Fibroblast of lung (primary cell): ENCODE results near the gene ZC3H13. TPM values are rescaled to one million over a fixed set of nuclear protein-coding genes. Genes with fewer than 3 reads are reported as not detected.

ENCODE experiments used
- DNase-seq, 2 donors: peaks; one replicate each; pipeline versions ENCODE4 v3.0.0 to v3.0.0-alpha.2; 2010; ENCODE audit warnings: low read depth in 2 of 2
- H2AFZ ChIP-seq: 2 replicates; pipeline ENCODE4 v1.5.1; 2012; ENCODE audit warnings: low read length, control low read depth, inconsistent platforms
- H3K27ac ChIP-seq: 2 replicates; pipeline ENCODE4 v1.5.1; 2011; ENCODE audit warnings: low read length, control low read depth; ENCODE audit not compliant: insufficient read depth
- H3K27me3 ChIP-seq: 2 replicates; pipeline ENCODE4 v1.5.1; 2011; ENCODE audit warnings: mild to moderate bottlenecking, low read length; ENCODE audit not compliant: control insufficient read depth, insufficient read depth
- H3K36me3 ChIP-seq: 2 replicates; pipeline ENCODE4 v1.5.1; 2011; ENCODE audit warnings: low read length; ENCODE audit not compliant: control insufficient read depth, insufficient read depth
- H3K4me1 ChIP-seq: 2 replicates; pipeline ENCODE4 v1.5.1; 2011; ENCODE audit warnings: low read length; ENCODE audit not compliant: control insufficient read depth, insufficient read depth; ENCODE audit errors: extremely low read depth
- H3K4me2 ChIP-seq: 2 replicates; pipeline ENCODE4 v1.5.1; 2011; ENCODE audit warnings: low read length, control low read depth; ENCODE audit not compliant: insufficient read depth; ENCODE audit errors: extremely low read depth
- H3K4me3 ChIP-seq, 4 experiments: fragments of 200-600 bp in 1 of 4; sonication (generic) in 1 of 4; replicated peaks in 1 of 4; 2 replicates each; pipeline ENCODE4 v1.5.1; 2011 to 2016; ENCODE audit warnings: low read length in 4 of 4, low read depth in 3 of 4, mild to moderate bottlenecking in 3 of 4, control low read depth in 2 of 4, inconsistent platforms in 1 of 4, mixed read lengths in 1 of 4; ENCODE audit not compliant: insufficient read depth in 1 of 4; ENCODE audit errors: control extremely low read depth in 1 of 4
- H3K79me2 ChIP-seq: 2 replicates; pipeline ENCODE4 v1.5.1; 2012; ENCODE audit warnings: mild to moderate bottlenecking, low read length, inconsistent platforms; ENCODE audit not compliant: control insufficient read depth, insufficient read depth
- H3K9ac ChIP-seq: 2 replicates; pipeline ENCODE4 v1.5.1; 2011; ENCODE audit warnings: mild to moderate bottlenecking, low read length, control low read depth; ENCODE audit not compliant: insufficient read depth
- H3K9me3 ChIP-seq: 2 replicates; pipeline ENCODE4 v1.5.1; 2012; ENCODE audit warnings: low read depth, low read length; ENCODE audit not compliant: control insufficient read depth, insufficient read depth
- H4K20me1 ChIP-seq: 2 replicates; pipeline ENCODE4 v1.5.1; 2011; ENCODE audit warnings: low read length; ENCODE audit not compliant: control insufficient read depth, insufficient read depth; ENCODE audit errors: extremely low read depth
- CTCF ChIP-seq, 2 donors: IDR thresholded peaks in 1 of 2; conservative IDR thresholded peaks in 1 of 2; 1 replicate in 1 of 2; 2 replicates in 1 of 2; pipeline ENCODE4 v1.5.1; 2011 to 2012; ENCODE audit warnings: low read length in 2 of 2, control low read depth in 1 of 2, inconsistent platforms in 1 of 2, low read depth in 1 of 2, mild to moderate bottlenecking in 1 of 2
- EZH2 ChIP-seq: IDR thresholded peaks from 2 replicates; pipeline ENCODE4 v1.5.1; 2012; ENCODE audit warnings: low read length, control low read depth, mild to moderate bottlenecking; ENCODE audit errors: missing control alignments
- polyA plus RNA-seq, 2 donors: library from polyadenylated mRNA; depleted of rRNA in 1 of 2; stranded (reverse) in 1 of 2; unstranded in 1 of 2; fragments of >200 nt; gene quantifications; 2 replicates each; pipeline ENCODE4 v1.2.1, GENCODE V29; 2011 to 2012; ENCODE audit warnings: missing spikeins in 1 of 2
- total RNA-seq: library from RNA; depleted of rRNA; stranded (reverse); fragments of >200 nt; gene quantifications from 2 replicates; pipeline ENCODE4 v1.2.1, GENCODE V29; 2014

Gene ZC3H13
- total and polyA plus RNA-seq, 2 donors (not counting 1 experiment from before 2014, with no cell fraction given), result 4.5 to 21.8 TPM

DNA sequence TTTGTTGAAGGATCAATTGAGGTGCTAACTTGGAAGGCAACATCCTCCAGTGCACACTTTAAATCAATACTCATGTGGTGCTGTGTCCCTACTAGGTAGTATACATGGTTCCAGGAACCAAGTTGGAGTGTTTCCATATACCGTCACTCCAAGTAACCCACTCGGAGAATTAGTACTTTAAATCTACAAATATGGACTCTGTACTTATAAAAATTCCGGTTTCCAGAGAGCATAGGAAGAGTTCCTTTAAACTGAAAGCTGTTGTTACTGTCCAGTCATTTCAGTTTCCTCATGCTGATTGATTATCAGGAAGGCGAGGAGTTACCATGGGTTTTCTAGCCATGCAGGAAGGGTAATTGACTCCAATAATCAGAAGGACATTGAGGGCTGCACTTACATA is 45.1 kb upstream of the ZC3H13 start:
- no peak for DNase-seq
- no peaks in the 10 kb centered on the region for H3K9me3 ChIP-seq
- H4K20me1 ChIP-seq, result no peaks in the 10 kb centered on the region
- no peak overlapping the region for H3K4me3 ChIP-seq
- no peak overlapping the region for H3K4me2 ChIP-seq
- no peaks in the 10 kb centered on the region for H3K79me2 ChIP-seq
- no peaks in the 10 kb centered on the region for H3K36me3 ChIP-seq
- TF ChIP-seq CTCF (conservative IDR thresholded peaks at IDR 0.05 in 1 of 2, IDR thresholded peaks at IDR 0.05 in 1 of 2; ENCODE audit: low read depth in 1 of 2, low read length in 2 of 2) (no peak), EZH2 (no peak)
- no peaks in the 10 kb centered on the region for H3K27me3 ChIP-seq
- no peak overlapping the region for H3K27ac ChIP-seq
- H3K4me1 ChIP-seq, result no peaks in the 10 kb centered on the region
- H2AFZ ChIP-seq, result no peak overlapping the region
- no peak overlapping the region for H3K9ac ChIP-seq

DNA sequence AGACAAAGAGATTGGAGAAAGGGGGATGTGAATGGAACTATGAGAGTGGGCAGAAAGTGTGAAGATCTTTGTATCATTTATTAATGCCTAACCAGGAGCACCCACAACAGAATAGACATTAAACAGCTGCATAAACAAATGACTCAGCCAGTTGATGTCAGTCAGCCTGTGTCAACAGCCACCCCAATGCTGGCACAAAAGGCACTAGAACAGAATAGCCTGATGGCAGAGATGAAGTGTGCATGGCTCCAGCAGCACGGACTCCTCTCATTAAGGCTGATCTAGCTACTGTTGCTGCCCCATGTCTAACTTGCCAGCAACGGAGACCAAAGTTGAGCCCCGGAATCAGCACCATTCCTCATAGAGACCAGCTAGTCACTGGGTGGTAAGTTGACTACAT is 44.5 kb upstream of the ZC3H13 start:
- Histone ChIP-seq H3K9ac (no peak overlapping the region), H2AFZ (no peak overlapping the region), H3K27ac (no peak overlapping the region), H3K36me3 (no peaks in the 10 kb centered on the region), H3K4me3 (no peak overlapping the region), H4K20me1 (no peaks in the 10 kb centered on the region), H3K4me2 (no peak overlapping the region), H3K4me1 (no peaks in the 10 kb centered on the region), H3K79me2 (no peaks in the 10 kb centered on the region), H3K27me3 (no peaks in the 10 kb centered on the region), H3K9me3 (no peaks in the 10 kb centered on the region)
- TF ChIP-seq EZH2 (no peak), CTCF (conservative IDR thresholded peaks at IDR 0.05 in 1 of 2, IDR thresholded peaks at IDR 0.05 in 1 of 2; ENCODE audit: low read depth in 1 of 2, low read length in 2 of 2) (no peak)
- no peak for DNase-seq

DNA sequence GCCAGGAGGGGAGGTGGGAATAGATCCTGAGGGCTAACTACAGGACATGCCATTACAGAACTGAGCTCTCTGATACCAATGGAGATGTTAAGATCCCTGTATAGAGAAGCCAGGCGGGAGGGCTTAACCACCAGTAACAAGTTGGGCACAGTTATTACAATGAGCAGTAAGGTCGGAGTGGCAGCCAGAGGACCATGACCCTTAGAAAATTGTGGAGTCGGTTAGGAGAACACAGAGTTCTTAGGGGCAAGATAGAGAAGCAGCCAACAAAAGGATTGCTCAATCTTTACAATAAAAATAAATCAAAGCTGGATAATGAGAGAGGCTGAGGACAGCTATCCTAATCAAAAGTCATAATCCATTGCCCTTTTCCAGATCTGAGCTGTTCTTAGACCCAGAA is 41.9 kb upstream of the ZC3H13 start:
- Histone ChIP-seq H3K27ac (no peak overlapping the region), H3K4me3 (no peak overlapping the region), H3K27me3 (no peaks in the 10 kb centered on the region), H3K4me1 (no peaks in the 10 kb centered on the region), H2AFZ (no peak overlapping the region), H4K20me1 (no peaks in the 10 kb centered on the region), H3K9ac (no peak overlapping the region), H3K36me3 (no peaks in the 10 kb centered on the region), H3K79me2 (no peaks in the 10 kb centered on the region), H3K4me2 (no peak overlapping the region), H3K9me3 (no peaks in the 10 kb centered on the region)
- no peak for DNase-seq
- TF ChIP-seq CTCF (conservative IDR thresholded peaks at IDR 0.05 in 1 of 2, IDR thresholded peaks at IDR 0.05 in 1 of 2; ENCODE audit: low read depth in 1 of 2, low read length in 2 of 2) (no peak), EZH2 (no peak)
